Measurements from ENCODE around the gene CELSR3.

CELSR3 gene

DNA sequence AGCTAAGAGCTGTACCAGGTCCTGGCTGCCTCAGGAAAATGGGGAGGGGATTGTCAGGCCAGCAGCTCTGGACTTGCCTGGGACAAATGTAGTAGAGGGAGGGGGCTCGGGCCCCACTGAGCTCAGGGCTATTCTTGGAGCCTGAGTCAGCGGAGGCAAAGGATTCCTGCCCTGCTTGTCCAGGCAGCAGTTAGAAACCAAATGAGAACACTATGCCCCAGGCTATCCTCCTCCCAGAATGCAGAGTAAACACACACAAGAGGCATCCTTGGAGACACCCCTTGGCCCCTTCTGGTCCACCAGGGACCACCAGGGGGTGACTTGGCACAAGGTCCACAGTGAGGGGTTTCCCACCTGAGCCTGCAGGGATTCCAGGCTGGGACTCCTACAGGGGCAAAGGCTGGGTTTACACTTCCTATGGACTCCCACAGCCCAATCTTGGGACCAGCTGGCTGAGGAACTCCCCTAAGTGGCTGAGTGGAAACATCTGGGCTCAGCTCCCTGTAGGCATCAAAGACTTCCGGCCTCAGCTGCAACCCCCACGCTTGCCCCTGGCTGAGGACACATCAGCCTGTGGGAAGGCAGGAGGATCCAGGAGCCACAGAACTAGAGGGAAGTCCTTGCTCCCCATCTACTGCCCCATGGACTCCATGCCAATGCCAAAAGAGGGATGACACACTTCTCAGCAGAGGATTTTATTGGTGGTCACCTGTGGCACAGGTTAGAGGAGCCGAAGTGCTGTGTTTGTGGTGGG, 64.2 kb downstream of the CELSR3 start:
- no peak for DNase-seq

DNA sequence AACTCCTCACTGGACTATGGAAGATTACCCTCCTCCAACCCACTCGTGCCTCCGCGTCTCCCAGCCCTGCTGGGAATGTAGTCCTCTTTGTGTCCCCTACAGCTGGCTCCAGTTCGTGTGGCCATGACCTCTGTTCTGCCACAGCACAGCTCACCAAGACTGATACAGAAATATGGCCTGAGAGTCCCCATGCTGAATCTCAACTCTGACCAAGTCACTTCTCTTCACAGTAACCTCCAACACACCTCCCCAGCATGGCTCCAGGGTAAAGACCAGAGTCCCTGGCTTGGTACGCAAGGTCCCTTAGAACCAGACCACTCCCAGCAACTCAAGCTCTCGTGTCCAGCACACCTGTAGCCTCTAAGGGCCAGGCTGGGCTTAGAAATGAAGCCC, 65.3 kb downstream of the CELSR3 start:
- DNase-seq, result no peak

DNA sequence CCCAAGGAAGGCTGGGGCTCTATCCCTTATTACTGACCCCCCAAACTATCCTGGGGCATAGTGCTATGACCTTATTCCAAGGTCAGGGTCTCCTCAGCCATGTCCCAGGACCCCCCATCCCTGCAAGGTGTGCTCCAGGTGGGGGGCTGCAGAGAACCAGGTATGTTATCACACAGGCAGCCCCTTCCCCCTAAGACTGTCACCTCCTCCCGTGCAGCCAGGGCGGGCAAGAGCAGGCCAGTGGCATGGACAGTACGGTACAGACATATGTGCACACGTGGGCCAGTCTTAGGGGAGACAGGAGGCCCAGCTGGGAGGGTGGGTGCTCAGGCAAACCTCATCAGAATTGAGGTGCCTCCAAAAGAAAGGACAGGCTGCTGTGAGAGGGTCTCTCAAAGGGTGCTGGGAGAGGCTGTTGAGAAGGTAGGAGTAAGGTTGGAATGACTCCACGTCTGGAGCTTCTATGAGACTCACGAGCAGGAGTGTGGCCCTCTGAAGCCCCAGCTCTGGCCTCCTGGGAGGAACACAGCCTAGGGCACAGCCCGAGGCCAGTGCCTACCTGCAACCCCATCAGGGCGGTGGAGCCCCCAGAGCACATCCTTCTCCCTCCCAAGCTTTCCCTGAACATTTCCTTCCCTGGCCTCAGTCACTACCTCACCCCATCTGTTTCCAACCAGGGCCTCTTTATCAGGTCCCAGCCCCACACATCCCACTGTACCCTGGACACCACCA, 65.8 kb downstream of the CELSR3 start:
- no peak for DNase-seq

DNA sequence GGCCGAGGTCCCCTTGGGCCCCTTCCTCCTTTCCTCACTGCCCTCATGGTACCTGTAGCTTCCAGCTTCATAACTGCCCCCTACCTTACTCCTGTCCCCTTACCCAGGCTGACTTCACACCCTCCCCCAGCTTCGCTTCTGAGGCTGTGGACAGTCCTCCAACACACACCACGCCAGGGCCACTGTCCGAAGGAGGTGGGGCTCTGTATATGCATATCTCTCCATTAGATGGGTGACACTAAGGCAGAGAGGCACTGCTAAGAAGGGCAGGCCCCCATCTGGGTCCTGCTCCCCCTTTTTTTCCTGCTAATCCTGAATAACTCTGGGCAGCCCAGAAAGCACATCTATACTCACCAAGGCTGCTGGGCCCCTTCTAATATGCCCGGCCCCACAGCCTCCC, 66.5 kb downstream of the CELSR3 start:
- no peak for DNase-seq

DNA sequence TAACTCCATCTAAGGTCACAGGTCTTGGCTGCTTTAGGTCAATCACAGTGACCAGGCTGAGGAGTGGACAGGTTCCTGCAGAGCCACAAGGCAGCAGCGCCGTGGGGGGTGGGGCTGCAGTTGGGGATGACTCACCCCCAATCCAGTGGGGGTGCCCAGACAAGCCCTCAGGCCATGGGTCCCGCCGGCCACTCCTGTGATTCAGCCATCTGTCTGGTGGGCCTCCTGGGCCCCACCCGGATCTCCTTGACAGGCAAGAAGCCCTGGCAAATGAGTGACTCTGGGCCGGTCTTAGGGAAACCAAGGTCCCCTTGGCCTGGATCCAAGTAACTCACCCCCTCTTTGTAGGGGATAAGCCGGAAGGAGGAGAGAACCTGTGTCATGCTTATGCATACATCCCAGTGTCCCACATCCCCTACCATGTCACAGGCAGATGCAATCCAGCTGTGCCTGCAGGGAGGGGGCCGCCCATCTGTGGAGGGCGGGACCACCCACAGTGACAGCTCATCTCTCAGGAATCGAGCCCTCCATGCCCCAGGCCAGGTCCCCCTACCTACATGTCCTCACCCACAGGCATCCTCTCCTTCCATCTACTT, 67.1 kb downstream of the CELSR3 start:
- DNase-seq, result no peak

DNA sequence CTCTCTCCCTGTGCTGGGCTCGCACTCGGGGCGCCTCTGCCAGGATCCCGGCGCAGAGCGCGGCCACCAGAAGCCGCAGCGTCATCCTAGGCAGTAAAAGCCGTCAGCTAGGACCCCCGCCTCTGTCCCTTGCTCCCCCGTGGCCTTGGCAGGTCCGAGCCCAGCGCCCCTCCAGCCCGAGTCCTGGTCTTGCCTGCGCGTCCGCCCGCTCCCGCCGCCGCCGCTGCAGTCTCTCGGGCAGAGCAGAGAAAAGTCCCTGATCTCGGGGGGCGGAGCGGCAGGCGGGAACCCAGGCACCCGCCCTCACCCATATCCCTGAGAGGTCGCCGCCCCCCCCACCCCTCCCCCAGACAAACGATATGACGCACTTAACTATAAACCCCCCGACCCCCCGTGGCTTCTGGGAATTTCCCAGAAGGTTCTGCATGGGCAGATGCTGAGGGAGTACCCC, 67.6 kb downstream of the CELSR3 start, which contains the start of gene COL7A1:
COL7A1 (minus strand) TSS at position 255 of the 451 bp plus-strand sequence; CDS start at position 85, 170 bp downstream.
- no peak for DNase-seq

DNA sequence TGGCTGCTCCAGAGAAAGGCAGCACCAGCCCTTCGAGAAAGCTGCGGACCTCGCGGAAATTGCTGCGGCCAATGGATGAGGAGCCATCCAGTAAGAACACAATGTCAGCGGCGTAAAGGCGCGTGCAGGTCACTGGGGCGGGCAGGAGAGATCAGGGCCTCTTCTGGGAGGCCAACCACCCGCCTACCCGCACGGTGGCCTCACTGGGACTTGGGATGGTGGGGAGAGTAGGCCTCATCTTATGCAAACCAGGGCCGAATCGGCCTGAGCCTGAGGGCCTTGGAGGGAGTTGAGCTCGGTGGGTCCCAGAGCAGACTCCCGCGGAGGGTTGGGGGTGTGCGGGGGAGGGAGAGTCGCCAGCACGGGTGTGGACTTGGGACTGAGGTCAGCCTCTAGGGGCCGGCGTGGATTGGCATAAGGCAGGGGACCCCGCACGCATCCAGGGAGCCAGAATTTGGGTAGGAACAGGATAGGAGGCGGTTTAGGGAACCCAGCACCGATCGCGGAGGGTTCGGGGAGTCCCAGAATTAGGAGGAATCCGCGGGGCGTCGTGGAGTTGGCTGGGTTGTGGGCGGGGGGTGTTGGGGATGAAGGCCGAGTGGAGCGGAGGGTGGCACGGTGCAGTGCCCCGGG, 68.2 kb downstream of the CELSR3 start:
- no peak for DNase-seq

DNA sequence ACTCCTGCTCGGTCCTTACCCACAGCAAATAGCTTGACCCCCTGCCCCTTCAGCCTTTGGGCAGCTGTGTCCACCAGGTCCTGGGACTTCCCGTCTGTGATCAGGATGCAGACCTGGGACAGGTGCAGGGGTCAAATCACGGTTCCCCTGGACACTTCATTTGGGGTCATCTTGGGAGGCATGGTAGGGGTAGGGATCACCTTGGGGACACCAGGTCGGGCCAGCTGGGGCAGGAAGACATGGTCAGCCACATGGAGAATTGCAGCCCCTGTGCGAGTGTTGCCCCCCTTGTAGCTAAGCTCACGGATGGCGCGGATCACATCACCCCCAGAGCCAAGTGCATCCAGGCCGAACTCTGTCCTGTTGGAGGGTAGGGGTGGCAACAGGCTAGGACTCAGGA, 69.3 kb downstream of the CELSR3 start:
- DNase-seq, result no peak

DNA sequence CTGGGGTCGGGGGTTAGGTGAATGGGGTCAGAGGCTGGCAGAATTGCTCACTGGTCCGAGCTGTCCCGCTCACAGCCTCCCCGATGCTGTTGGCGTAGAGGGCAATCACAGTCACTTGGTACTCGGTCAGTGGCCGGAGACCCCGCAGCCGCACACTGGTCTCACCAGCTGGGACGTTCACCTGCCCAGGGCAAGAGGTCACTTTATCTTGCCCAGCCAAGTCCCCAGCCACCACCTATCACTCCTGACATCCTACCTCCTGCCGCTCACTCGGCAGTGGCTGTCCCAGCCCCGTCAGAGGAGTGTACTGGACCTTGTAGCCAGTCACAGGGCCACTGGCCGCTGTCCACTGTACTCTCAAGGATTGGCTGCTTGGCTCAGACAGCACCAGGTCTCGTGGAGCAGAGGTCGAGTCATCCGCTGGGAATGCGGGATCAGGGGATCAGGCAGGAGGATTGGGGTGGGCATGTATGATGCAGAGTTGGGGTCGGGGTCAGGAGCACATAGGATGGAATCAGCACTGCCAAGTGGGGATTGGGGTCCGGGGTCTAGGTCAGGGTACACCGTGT, 70.1 kb downstream of the CELSR3 start:
- no peak for DNase-seq

DNA sequence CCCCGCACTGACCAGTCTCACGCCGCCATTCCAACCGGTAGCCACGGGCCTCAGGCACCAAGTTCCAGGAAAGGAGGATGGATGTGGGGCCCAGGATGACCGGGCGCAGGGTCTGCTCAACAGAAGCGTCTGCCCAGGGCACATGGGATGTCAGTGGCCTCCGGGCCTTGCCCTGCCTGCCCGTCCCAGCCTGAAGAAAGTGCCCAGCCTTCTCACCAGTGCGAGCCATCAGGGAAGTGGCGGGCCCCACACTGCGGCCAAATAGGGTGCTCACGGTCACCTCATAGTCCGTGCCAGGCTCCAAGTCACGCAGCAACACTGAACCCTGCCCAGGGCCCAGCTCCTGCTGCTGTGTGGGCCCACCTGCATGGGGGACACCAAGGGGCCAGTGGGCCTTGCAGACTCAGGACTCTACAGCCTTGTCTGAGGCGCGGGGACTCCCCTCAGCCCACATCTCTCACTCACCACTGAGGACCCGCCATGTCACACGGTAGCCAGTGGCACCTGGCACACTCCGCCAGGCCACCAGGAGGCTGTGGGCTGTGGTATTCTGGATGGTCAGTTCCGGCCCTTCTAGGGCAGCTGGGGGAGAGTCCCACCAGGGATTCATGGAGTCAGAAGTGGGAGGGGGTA, 70.7 kb downstream of the CELSR3 start:
- DNase-seq, result no peak

DNA sequence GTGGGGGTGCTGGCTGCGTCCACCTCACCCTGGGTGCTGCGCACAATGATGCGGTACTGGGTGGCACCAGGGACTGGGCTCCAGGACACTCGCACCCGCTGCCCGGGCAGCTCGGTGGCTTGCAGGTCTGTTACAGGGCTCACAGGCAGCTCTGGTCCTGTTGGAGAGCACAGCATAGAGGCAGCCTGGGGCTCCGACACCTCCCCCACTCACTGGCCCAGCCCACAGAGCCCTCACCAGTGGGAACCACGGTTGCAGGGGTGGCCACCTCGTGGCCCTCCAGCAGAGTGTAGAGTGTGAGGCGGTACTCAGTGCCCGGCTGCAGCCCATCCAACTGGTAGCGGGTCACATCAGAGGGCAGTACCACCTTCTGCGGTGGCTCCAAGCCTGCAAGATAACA, 71.2 kb downstream of the CELSR3 start:
- no peak for DNase-seq

DNA sequence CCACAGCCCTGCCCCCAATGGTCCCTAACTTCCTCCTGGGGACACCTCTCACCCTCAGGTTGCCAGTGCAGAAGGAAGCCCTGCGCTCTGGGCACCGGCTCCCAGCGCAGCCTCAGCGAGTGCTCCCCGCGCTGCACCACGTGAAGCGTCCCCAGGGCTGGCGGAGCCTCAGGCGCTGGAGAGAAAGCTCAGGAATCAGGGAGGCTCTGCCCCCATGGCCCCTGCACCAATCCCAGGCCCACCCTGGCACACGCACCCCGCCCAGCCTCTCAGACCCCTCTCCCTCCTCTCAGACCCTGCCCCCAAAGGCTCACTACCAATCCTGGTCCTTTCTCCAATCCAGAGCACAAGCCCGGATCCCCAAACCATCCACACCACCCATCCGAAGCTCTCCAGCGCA, 74.5 kb downstream of the CELSR3 start:
- no peak for DNase-seq

DNA sequence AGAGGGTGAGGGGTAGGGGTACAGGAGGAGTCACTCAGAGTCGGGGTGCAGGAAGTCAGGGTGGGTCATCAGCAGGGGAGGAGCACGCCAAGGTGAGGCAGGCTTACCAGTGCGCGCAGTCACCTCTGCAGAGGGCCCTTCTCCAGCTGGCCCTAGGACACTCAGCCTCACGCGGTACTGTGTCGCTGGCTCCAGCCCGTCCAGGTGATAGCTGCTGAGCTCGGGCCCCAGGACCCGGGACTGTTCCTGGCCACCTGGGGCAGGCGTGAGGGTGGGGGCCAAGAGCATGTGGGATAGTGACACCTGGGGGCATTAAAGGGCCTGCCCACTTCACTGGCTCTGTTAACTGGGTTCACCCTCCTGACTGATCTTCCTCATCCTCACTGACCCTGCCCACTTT, 75.0 kb downstream of the CELSR3 start:
- no peak for DNase-seq
